Breast epithelium (tissue), 3 donors: ENCODE data around the gene LDHB.

ENCODE experiments used
- POLR2AphosphoS5 ChIP-seq, 3 donors: sonication (generic); formaldehyde crosslinking; IDR thresholded peaks; one replicate each; pipeline ENCODE4 v1.6.1; 2017; ENCODE audit warnings: antibody characterized with exemption in 3 of 3
- TF ChIP-seq, protein P1 (sequence below), 3 donors: fragments of 450-650 bp; IDR thresholded peaks; one replicate each; pipeline ENCODE4 v1.5.1; 2016 to 2017; ENCODE audit warnings: antibody characterized with exemption in 3 of 3, mild to moderate bottlenecking in 3 of 3, moderate library complexity in 3 of 3

DNA sequence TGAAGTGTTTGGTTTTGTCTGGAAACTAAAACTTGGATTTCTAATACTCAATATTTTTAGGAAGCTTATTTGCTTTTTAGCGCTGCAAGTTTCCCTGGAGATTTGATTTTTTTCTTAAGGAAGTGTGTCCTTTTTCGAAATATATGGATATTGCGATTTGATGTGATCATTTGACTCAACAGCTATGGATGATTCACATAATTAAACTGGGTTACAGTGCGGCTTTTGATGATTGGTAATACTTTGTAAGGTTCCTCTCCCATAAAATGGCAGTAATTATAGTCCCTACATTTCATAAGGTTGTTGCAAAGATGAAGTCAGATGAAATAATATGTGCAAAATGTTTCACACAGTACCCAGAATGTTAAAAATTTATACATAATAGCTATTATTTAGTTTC lies 13.1 kb downstream of the LDHB start:
- TF ChIP-seq POLR2AphosphoS5 (IDR thresholded peaks at IDR 0.05): no peak
- TF ChIP-seq, protein P1, sequence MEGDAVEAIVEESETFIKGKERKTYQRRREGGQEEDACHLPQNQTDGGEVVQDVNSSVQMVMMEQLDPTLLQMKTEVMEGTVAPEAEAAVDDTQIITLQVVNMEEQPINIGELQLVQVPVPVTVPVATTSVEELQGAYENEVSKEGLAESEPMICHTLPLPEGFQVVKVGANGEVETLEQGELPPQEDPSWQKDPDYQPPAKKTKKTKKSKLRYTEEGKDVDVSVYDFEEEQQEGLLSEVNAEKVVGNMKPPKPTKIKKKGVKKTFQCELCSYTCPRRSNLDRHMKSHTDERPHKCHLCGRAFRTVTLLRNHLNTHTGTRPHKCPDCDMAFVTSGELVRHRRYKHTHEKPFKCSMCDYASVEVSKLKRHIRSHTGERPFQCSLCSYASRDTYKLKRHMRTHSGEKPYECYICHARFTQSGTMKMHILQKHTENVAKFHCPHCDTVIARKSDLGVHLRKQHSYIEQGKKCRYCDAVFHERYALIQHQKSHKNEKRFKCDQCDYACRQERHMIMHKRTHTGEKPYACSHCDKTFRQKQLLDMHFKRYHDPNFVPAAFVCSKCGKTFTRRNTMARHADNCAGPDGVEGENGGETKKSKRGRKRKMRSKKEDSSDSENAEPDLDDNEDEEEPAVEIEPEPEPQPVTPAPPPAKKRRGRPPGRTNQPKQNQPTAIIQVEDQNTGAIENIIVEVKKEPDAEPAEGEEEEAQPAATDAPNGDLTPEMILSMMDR (IDR thresholded peaks at IDR 0.05): no peak
